ENCODE results near the gene KRT85.

GRCh38 chr12:52311285-52311648 lies 56.0 kb downstream of the KRT85 start:
- TF ChIP-seq CTCF (conservative IDR thresholded peaks at IDR 0.05; ENCODE audit: low read length) (no peak), EZH2phosphoT487 (IDR thresholded peaks at IDR 0.05; ENCODE audit: borderline replicate concordance, low read depth, low read length) (no peak)
